ENCODE data around the gene UXS1. TPM values are rescaled to one million over a fixed set of nuclear protein-coding genes. Genes with fewer than 3 reads are reported as not detected.
"Not testable (repeated sequence)": the region's sequence is repeated elsewhere in the genome, so short reads cannot be mapped to it uniquely, and the experiment has no call there.

Gene UXS1
- total and polyA plus RNA-seq, 9 of the 15 experiments (the other 6 are each of a cell fraction or from before 2014, with no cell fraction given): 5.8 to 25.8 (median 15.0) TPM

DNA sequence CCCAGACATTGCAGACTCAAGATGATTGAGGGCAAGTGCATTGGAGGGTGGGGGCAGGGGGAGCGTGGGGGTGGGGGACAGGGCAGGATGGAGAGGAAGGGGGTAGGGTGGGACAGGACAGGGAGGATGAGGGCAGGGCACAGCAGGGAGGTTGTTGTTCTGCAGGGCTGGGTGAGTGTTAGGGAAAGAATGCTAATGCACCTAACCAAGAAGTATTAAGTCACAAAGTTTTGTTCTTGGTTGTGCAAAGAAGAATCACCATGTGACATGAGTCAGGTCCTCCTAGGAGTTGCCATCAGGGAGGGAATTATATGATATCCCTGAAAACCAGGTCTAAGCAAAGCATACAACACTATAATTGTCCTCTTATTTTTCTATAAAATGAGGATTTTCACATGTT, 10.4 kb upstream of the UXS1 start:
- FAIRE-seq; CTCF ChIA-PET (ENCODE audit: low intra/inter-chr PET ratio); H3K9ac ChIP-seq (ENCODE audit: insufficient read depth in 1 of 2, low read depth in 2 of 2, low read length in 2 of 2); ATAC-seq; in situ Hi-C loops (cut with MboI); BruUV-seq (replicated peaks); DNase-seq (ENCODE audit: extremely low read depth in 1 of 4, low spot score in 3 of 4); H4K20me1 ChIP-seq (replicated peaks; ENCODE audit: control insufficient read depth, insufficient read depth, low read length); H3K9me3 ChIP-seq (replicated peaks; ENCODE audit: control insufficient read depth, insufficient read depth, low read depth, low read length); H3K4me1 ChIP-seq (replicated peaks in 1 of 2; ENCODE audit: control insufficient read depth in 2 of 2, insufficient read depth in 2 of 2, low read length in 2 of 2); H3K27me3 ChIP-seq (ENCODE audit: control insufficient read depth in 2 of 2, insufficient read depth in 2 of 2, low read length in 2 of 2); intact Hi-C loops (cut with micrococcal nuclease); H3K36me3 ChIP-seq (ENCODE audit: control insufficient read depth, insufficient read depth, low read length); H3K27ac ChIP-seq (ENCODE audit: extremely low read depth, low read depth, low read length); H3K79me2 ChIP-seq (ENCODE audit: control insufficient read depth, insufficient read depth, low read length); H3K4me3 ChIP-seq; H2AFZ ChIP-seq (ENCODE audit: low read depth, low read length); H3K4me2 ChIP-seq (ENCODE audit: insufficient read depth, low read length); H3K9me1 ChIP-seq (ENCODE audit: control insufficient read depth, insufficient read depth, low read length): not testable (repeated sequence)
- WGBS (ENCODE audit: insufficient coverage, low coverage, missing lambda C conversion rate): no CpG with 5 or more reads among the region's 1 CpG
- POLR2A ChIA-PET: interaction anchor here (1.4 kb wide), 1 partner anchor 9 kb away, joined by 4 read pairs; no protein-coding TSS in a partner anchor

DNA sequence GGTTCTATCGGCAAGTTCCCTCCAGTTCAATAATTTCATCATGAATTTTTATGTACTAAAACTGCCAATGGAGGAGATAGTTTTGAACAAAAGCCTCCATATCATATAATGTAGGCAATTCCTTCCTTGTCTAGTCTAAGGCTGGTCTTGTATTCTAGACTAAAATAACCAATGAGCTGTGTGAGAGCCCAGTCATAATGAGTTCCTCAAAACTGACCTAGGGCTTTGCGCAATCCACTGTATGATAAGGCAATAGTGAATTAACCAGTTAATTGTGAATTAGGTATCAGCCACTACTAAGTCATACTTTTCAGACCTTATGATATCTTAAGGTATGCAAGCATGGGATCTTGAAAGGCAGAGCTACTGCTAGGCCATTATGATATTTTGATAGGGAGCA, 7.6 kb upstream of the UXS1 start:
- Histone ChIP-seq H3K79me2 (ENCODE audit: control insufficient read depth, insufficient read depth, low read length) (no peaks in the 10 kb centered on the region), H3K4me3 (no peak overlapping the region), H3K4me2 (ENCODE audit: insufficient read depth, low read length) (no peak overlapping the region), H3K9me1 (ENCODE audit: control insufficient read depth, insufficient read depth, low read length) (no peaks in the 10 kb centered on the region), H3K27me3 (ENCODE audit: control insufficient read depth in 2 of 2, insufficient read depth in 2 of 2, low read length in 2 of 2) (no peaks in the 10 kb centered on the region), H2AFZ (ENCODE audit: low read depth, low read length) (no peak overlapping the region), H3K9me3 (replicated peaks; ENCODE audit: control insufficient read depth, insufficient read depth, low read depth, low read length) (no peaks in the 10 kb centered on the region), H3K36me3 (ENCODE audit: control insufficient read depth, insufficient read depth, low read length) (no peaks in the 10 kb centered on the region), H3K9ac (ENCODE audit: insufficient read depth in 1 of 2, low read depth in 2 of 2, low read length in 2 of 2) (no peak overlapping the region), H4K20me1 (replicated peaks; ENCODE audit: control insufficient read depth, insufficient read depth, low read length) (no peaks in the 10 kb centered on the region), H3K4me1 (replicated peaks in 1 of 2; ENCODE audit: control insufficient read depth in 2 of 2, insufficient read depth in 2 of 2, low read length in 2 of 2) (no peaks in the 10 kb centered on the region; a peak in 1 of 5 replicates), H3K27ac (ENCODE audit: extremely low read depth, low read depth, low read length) (no peak overlapping the region)
- WGBS (ENCODE audit: insufficient coverage, low coverage, missing lambda C conversion rate): 25% methylated on average over 2 of the region's 2 CpGs
- in situ Hi-C loops (cut with MboI): no loop called here
- CTCF ChIA-PET (ENCODE audit: low intra/inter-chr PET ratio): no interaction called here
- intact Hi-C loops (cut with micrococcal nuclease): no loop called here
- no TSS peak for BruUV-seq (replicated peaks)
- ATAC-seq (no peak), DNase-seq (ENCODE audit: extremely low read depth in 1 of 4, low spot score in 3 of 4) (no peak), FAIRE-seq (no peak)
- POLR2A ChIA-PET: interaction anchor here (0.5 to 1.7 kb wide), 3 partner anchors 11 to 93 kb away, joined by 3 to 4 read pairs (median 3); no protein-coding TSS in a partner anchor
- TF ChIP-seq, protein P1, sequence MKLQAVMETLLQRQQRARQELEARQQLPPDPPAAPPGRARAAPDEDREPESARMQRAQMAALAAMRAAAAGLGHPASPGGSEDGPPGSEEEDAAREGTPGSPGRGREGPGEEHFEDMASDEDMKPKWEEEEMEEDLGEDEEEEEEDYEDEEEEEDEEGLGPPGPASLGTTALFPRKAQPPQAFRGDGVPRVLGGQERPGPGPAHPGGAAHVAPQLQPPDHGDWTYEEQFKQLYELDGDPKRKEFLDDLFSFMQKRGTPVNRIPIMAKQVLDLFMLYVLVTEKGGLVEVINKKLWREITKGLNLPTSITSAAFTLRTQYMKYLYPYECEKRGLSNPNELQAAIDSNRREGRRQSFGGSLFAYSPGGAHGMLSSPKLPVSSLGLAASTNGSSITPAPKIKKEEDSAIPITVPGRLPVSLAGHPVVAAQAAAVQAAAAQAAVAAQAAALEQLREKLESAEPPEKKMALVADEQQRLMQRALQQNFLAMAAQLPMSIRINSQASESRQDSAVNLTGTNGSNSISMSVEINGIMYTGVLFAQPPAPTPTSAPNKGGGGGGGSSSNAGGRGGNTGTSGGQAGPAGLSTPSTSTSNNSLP (IDR thresholded peaks at IDR 0.05; ENCODE audit: borderline replicate concordance, low read depth, low read length): no peak
- no peak for TF ChIP-seq ZNF408 (CRISPR knock-in tag; IDR thresholded peaks at IDR 0.05; ENCODE audit: low read depth)
- TF ChIP-seq, protein P2, sequence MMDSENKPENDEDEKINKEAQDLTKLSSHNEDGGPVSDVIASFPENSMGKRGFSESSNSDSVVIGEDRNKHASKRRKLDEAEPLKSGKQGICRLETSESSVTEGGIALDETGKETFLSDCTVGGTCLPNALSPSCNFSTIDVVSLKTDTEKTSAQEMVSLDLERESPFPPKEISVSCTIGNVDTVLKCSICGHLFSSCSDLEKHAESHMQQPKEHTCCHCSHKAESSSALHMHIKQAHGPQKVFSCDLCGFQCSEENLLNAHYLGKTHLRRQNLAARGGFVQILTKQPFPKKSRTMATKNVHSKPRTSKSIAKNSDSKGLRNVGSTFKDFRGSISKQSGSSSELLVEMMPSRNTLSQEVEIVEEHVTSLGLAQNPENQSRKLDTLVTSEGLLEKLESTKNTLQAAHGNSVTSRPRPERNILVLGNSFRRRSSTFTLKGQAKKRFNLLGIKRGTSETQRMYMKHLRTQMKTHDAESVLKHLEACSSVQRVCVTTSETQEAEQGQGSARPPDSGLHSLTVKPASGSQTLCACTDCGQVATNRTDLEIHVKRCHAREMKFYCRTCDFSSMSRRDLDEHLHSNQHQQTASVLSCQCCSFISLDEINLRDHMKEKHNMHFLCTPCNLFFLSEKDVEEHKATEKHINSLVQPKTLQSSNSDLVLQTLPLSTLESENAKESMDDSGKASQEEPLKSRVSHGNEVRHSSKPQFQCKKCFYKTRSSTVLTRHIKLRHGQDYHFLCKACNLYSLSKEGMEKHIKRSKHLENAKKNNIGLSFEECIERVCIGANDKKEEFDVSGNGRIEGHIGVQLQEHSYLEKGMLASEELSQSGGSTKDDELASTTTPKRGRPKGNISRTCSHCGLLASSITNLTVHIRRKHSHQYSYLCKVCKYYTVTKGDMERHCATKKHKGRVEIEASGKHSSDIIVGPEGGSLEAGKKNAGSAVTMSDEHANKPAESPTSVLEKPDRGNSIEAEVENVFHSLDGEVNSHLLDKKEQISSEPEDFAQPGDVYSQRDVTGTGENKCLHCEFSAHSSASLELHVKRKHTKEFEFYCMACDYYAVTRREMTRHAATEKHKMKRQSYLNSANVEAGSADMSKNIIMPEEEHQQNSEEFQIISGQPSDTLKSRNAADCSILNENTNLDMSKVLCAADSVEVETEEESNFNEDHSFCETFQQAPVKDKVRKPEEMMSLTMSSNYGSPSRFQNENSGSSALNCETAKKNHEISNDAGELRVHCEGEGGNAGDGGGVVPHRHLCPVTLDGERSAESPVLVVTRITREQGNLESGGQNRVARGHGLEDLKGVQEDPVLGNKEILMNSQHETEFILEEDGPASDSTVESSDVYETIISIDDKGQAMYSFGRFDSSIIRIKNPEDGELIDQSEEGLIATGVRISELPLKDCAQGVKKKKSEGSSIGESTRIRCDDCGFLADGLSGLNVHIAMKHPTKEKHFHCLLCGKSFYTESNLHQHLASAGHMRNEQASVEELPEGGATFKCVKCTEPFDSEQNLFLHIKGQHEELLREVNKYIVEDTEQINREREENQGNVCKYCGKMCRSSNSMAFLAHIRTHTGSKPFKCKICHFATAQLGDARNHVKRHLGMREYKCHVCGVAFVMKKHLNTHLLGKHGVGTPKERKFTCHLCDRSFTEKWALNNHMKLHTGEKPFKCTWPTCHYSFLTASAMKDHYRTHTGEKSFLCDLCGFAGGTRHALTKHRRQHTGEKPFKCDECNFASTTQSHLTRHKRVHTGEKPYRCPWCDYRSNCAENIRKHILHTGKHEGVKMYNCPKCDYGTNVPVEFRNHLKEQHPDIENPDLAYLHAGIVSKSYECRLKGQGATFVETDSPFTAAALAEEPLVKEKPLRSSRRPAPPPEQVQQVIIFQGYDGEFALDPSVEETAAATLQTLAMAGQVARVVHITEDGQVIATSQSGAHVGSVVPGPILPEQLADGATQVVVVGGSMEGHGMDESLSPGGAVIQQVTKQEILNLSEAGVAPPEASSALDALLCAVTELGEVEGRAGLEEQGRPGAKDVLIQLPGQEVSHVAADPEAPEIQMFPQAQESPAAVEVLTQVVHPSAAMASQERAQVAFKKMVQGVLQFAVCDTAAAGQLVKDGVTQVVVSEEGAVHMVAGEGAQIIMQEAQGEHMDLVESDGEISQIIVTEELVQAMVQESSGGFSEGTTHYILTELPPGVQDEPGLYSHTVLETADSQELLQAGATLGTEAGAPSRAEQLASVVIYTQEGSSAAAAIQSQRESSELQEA (IDR thresholded peaks at IDR 0.05; ENCODE audit: low read depth): no peak

Measured in K562 (cell line).